ENCODE data around the gene ARMC5. TPM values are rescaled to one million over a fixed set of nuclear protein-coding genes. Genes with fewer than 3 reads are reported as not detected.

ARMC5 gene
- total RNA-seq, 1 experiment from 2014 or later: 11.3 TPM

GRCh38 chr16:31477220-31478216 is 18.2 kb downstream of the ARMC5 start (continued):
- TF ChIP-seq, protein P1, sequence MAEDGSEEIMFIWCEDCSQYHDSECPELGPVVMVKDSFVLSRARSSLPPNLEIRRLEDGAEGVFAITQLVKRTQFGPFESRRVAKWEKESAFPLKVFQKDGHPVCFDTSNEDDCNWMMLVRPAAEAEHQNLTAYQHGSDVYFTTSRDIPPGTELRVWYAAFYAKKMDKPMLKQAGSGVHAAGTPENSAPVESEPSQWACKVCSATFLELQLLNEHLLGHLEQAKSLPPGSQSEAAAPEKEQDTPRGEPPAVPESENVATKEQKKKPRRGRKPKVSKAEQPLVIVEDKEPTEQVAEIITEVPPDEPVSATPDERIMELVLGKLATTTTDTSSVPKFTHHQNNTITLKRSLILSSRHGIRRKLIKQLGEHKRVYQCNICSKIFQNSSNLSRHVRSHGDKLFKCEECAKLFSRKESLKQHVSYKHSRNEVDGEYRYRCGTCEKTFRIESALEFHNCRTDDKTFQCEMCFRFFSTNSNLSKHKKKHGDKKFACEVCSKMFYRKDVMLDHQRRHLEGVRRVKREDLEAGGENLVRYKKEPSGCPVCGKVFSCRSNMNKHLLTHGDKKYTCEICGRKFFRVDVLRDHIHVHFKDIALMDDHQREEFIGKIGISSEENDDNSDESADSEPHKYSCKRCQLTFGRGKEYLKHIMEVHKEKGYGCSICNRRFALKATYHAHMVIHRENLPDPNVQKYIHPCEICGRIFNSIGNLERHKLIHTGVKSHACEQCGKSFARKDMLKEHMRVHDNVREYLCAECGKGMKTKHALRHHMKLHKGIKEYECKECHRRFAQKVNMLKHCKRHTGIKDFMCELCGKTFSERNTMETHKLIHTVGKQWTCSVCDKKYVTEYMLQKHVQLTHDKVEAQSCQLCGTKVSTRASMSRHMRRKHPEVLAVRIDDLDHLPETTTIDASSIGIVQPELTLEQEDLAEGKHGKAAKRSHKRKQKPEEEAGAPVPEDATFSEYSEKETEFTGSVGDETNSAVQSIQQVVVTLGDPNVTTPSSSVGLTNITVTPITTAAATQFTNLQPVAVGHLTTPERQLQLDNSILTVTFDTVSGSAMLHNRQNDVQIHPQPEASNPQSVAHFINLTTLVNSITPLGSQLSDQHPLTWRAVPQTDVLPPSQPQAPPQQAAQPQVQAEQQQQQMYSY (CRISPR knock-in tag; IDR thresholded peaks at IDR 0.05): peak; percentile 51
- no peak for TF ChIP-seq OVOL2 (CRISPR knock-in tag; IDR thresholded peaks at IDR 0.05; ENCODE audit: borderline replicate concordance)

GRCh38 chr16:31478956-31479355 is 19.7 kb downstream of the ARMC5 start:
- no peak for TF ChIP-seq JAZF1 (CRISPR knock-in tag; IDR thresholded peaks at IDR 0.05)
- no peak for TF ChIP-seq RELA (CRISPR knock-in tag; IDR thresholded peaks at IDR 0.05; ENCODE audit: borderline replicate concordance)
- TF ChIP-seq ESRRA (CRISPR knock-in tag; IDR thresholded peaks at IDR 0.05; ENCODE audit: borderline replicate concordance): no peak
- TF ChIP-seq TCF7 (CRISPR knock-in tag; IDR thresholded peaks at IDR 0.05; ENCODE audit: low read depth): no peak
- TF ChIP-seq OVOL2 (CRISPR knock-in tag; IDR thresholded peaks at IDR 0.05; ENCODE audit: borderline replicate concordance): no peak
- no peak for TF ChIP-seq USF1 (CRISPR knock-in tag; IDR thresholded peaks at IDR 0.05)
- no peak for TF ChIP-seq PRRX2 (CRISPR knock-in tag; IDR thresholded peaks at IDR 0.05)
- TF ChIP-seq ZNF671 (CRISPR knock-in tag; IDR thresholded peaks at IDR 0.05): no peak
- TF ChIP-seq IRF2 (CRISPR knock-in tag; IDR thresholded peaks at IDR 0.05; ENCODE audit: borderline replicate concordance, low read depth): no peak
- Mint-ChIP-seq H3K9me3 (no peaks in the 10 kb centered on the region), H3K4me1 (peaks cover 8% of the 10 kb centered on the region), H3K27ac (no peak overlapping the region), H3K36me3 (no peaks in the 10 kb centered on the region), H3K27me3 (ENCODE audit: low read depth) (peaks cover 84% of the 10 kb centered on the region), H3K4me3 (no peak overlapping the region)
- no peak for ATAC-seq
- DNase-seq (ENCODE audit: low spot score): no peak
- ChIA-PET POLR2A (no interaction called here), CTCF (interaction anchor here (1.9 to 13.1 kb wide), 2 partner anchors 22 to 236 kb away, joined by 6 to 221 read pairs; partner anchors contain the start of gene ARMC5)

DNA sequence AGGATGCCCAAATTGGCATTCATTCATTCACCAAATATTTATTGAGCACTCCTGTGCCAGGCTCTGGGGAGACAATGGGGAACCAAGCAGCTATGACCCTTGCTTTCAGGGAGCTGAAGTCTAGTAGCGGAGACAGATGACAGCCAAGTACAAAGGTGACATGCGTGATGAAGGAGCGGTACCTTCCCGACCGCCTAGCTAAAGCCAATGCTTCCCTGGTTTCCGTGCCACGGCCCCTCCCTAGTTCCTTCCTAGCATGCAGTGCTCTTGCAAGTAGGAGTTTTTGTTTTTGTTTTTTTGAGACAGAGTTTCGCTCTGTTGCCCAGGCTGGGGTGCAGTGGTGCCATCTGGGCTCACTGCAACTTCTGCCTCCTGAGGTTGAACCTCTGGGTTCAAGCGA is 20.4 kb downstream of the ARMC5 start:
- ATAC-seq (no peak), DNase-seq (ENCODE audit: low spot score) (no peak)
- ChIA-PET POLR2A (no interaction called here), CTCF (interaction anchor here (13.1 kb wide), 1 partner anchor 23 kb away, joined by 221 read pairs; the partner anchor contains the start of gene ARMC5)
- Mint-ChIP-seq H3K9me3 (no peaks in the 10 kb centered on the region), H3K27ac (no peak overlapping the region), H3K27me3 (ENCODE audit: low read depth) (peaks cover 83% of the 10 kb centered on the region), H3K36me3 (no peaks in the 10 kb centered on the region), H3K4me1 (peaks cover 14% of the 10 kb centered on the region), H3K4me3 (no peak overlapping the region)
- TF ChIP-seq, protein P2, sequence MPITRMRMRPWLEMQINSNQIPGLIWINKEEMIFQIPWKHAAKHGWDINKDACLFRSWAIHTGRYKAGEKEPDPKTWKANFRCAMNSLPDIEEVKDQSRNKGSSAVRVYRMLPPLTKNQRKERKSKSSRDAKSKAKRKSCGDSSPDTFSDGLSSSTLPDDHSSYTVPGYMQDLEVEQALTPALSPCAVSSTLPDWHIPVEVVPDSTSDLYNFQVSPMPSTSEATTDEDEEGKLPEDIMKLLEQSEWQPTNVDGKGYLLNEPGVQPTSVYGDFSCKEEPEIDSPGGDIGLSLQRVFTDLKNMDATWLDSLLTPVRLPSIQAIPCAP (CRISPR knock-in tag; IDR thresholded peaks at IDR 0.05): no peak
- TF ChIP-seq, protein P3, sequence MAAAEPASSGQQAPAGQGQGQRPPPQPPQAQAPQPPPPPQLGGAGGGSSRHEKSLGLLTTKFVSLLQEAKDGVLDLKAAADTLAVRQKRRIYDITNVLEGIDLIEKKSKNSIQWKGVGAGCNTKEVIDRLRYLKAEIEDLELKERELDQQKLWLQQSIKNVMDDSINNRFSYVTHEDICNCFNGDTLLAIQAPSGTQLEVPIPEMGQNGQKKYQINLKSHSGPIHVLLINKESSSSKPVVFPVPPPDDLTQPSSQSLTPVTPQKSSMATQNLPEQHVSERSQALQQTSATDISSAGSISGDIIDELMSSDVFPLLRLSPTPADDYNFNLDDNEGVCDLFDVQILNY (CRISPR knock-in tag; IDR thresholded peaks at IDR 0.05): no peak
- TF ChIP-seq ESRRA (CRISPR knock-in tag; IDR thresholded peaks at IDR 0.05; ENCODE audit: borderline replicate concordance): no peak
